K562 (cell line): ENCODE data around the gene CERS5. TPM values are rescaled to one million over a fixed set of nuclear protein-coding genes. Genes with fewer than 3 reads are reported as not detected.

Experiments
- BMI1 ChIP-seq: fragments of 150-350 bp; IDR thresholded peaks from 2 replicates; pipeline ENCODE4 v1.6.1; 2014; ENCODE audit warnings: low read length
- BRF1 ChIP-seq: IDR thresholded peaks from 3 replicates; pipeline ENCODE4 v1.6.1; 2011; ENCODE audit warnings: borderline replicate concordance, mild to moderate bottlenecking; ENCODE audit not compliant: insufficient read length; ENCODE audit errors: extremely low read depth
- CCNT2 ChIP-seq: IDR thresholded peaks from 2 replicates; pipeline ENCODE4 v1.6.1; 2011; ENCODE audit warnings: borderline replicate concordance, low read depth, mild to moderate bottlenecking, moderate library complexity, mixed read lengths, low read length; ENCODE audit not compliant: insufficient read length; ENCODE audit errors: extremely low read depth
- CHD2 ChIP-seq: IDR thresholded peaks from 2 replicates; pipeline ENCODE4 v1.6.1; 2011; ENCODE audit warnings: low read depth, low read length
- CHD4 ChIP-seq: fragments of 200-600 bp; sonication (generic); IDR thresholded peaks from 3 replicates; pipeline ENCODE4 v1.6.1; 2012; ENCODE audit warnings: low read depth, mild to moderate bottlenecking, mixed read lengths, low read length, inconsistent platforms; ENCODE audit not compliant: insufficient read depth, insufficient replicate concordance, poor library complexity, severe bottlenecking
- DACH1 ChIP-seq: fragments of 450-650 bp; IDR thresholded peaks from 2 replicates; pipeline ENCODE4 v1.6.1; 2018; ENCODE audit not compliant: partially characterized antibody
- EP400 ChIP-seq: fragments of 450-650 bp; IDR thresholded peaks from 2 replicates; pipeline ENCODE4 v1.6.1; 2017; ENCODE audit warnings: antibody characterized with exemption, mild to moderate bottlenecking, moderate library complexity
- EWSR1 ChIP-seq: fragments of 450-650 bp; IDR thresholded peaks from 2 replicates; pipeline ENCODE4 v1.6.1; 2018; ENCODE audit warnings: borderline replicate concordance, mild to moderate bottlenecking, low read depth, moderate library complexity; ENCODE audit not compliant: partially characterized antibody
- GABPA ChIP-seq: fragments of 200-800 bp; sonication (Bioruptor generic); conservative IDR thresholded peaks from 2 replicates; pipeline ENCODE4 v1.6.1; 2016; ENCODE audit warnings: low read depth, missing genetic modification characterization, missing compliant biosample characterization
- HBP1 ChIP-seq: fragments of 450-650 bp; formaldehyde crosslinking; IDR thresholded peaks from 2 replicates; pipeline ENCODE4 v1.4.0; 2022; ENCODE audit warnings: missing genetic modification characterization
- KLF1 ChIP-seq: fragments of 450-650 bp; IDR thresholded peaks from 2 replicates; pipeline ENCODE4 v1.6.1; 2016; ENCODE audit warnings: missing genetic modification characterization, missing compliant biosample characterization
- MIER1 ChIP-seq: fragments of 450-650 bp; IDR thresholded peaks from 2 replicates; pipeline ENCODE4 v1.6.1; 2016; ENCODE audit warnings: antibody characterized with exemption, mild to moderate bottlenecking, low read depth
- MYNN ChIP-seq, 2 experiments: sonication (generic); formaldehyde crosslinking in 1 of 2; IDR thresholded peaks; 2 replicates each; pipeline versions ENCODE4 v1.5.0 to v1.6.1; 2016 to 2020; ENCODE audit warnings: antibody characterized with exemption in 1 of 2, missing genetic modification reagents in 1 of 2
- NRF1 ChIP-seq, 2 experiments: fragments of 450-650 bp; IDR thresholded peaks in 1 of 2; conservative IDR thresholded peaks in 1 of 2; 2 replicates each; pipeline ENCODE4 v1.6.1; 2014; ENCODE audit warnings: mild to moderate bottlenecking in 2 of 2
- PTRF ChIP-seq: fragments of 450-650 bp; IDR thresholded peaks from 2 replicates; pipeline ENCODE4 v1.6.1; 2016; ENCODE audit warnings: mild to moderate bottlenecking, missing genetic modification characterization, missing compliant biosample characterization
- RUNX1 ChIP-seq: sonication (generic); IDR thresholded peaks from 2 replicates; pipeline ENCODE4 v1.6.1; 2016; ENCODE audit warnings: antibody characterized with exemption, low read depth
- SMC3 ChIP-seq: conservative IDR thresholded peaks from 2 replicates; pipeline ENCODE4 v1.6.1; 2011; ENCODE audit warnings: low read depth, low read length, improper control_type of control experiment; ENCODE audit not compliant: insufficient read depth
- SREBF1 ChIP-seq: fragments of 150-350 bp; IDR thresholded peaks from 2 replicates; pipeline ENCODE4 v1.6.1; 2014; ENCODE audit warnings: antibody characterized with exemption, low read depth, low read length, borderline replicate concordance
- SRF ChIP-seq, 2 experiments: fragments of 250-450, 450-650 bp in 1 of 2; sonication (Bioruptor Pico) in 1 of 2; sonication (generic) in 1 of 2; formaldehyde crosslinking; IDR thresholded peaks; 2 replicates each; pipeline versions ENCODE4 v1.5.0 to v1.5.1; 2020 to 2022; ENCODE audit warnings: mild to moderate bottlenecking in 1 of 2, missing genetic modification reagents in 1 of 2
- SUPT5H ChIP-seq: fragments of 450-650 bp; IDR thresholded peaks from 2 replicates; pipeline ENCODE4 v1.6.1; 2016
- TAF7 ChIP-seq: fragments of 450-650 bp; IDR thresholded peaks from 2 replicates; pipeline ENCODE4 v1.6.1; 2016; ENCODE audit warnings: missing genetic modification characterization, missing compliant biosample characterization
- TCF15 ChIP-seq: fragments of 250-450 bp; sonication (Bioruptor Pico); IDR thresholded peaks from 2 replicates; pipeline ENCODE4 v1.8.0; 2022; ENCODE audit warnings: moderate library complexity, mild to moderate bottlenecking, inconsistent platforms
- TCFL5 ChIP-seq: fragments of 250-450 bp; sonication (Bioruptor Pico); conservative IDR thresholded peaks from 2 replicates; pipeline ENCODE4 v1.6.1; 2021; ENCODE audit warnings: mild to moderate bottlenecking, moderate library complexity, matching md5 sums
- YY1 ChIP-seq, 3 experiments: IDR thresholded peaks; 2 replicates each; pipeline ENCODE4 v1.6.1; 2011; ENCODE audit warnings: low read length in 2 of 3, mild to moderate bottlenecking in 2 of 3, moderate library complexity in 2 of 3, borderline replicate concordance in 1 of 3, control low read depth in 1 of 3, low read depth in 1 of 3; ENCODE audit not compliant: insufficient read depth in 3 of 3, insufficient replicate concordance in 2 of 3, control insufficient read depth in 1 of 3, insufficient read length in 1 of 3; ENCODE audit errors: extremely low read depth in 1 of 3
- ZNF23 ChIP-seq: fragments of 250-450 bp; sonication (Bioruptor Pico); IDR thresholded peaks from 2 replicates; pipeline ENCODE4 v1.4.0; 2020; ENCODE audit warnings: mild to moderate bottlenecking
- polyA plus RNA-seq, 8 experiments: library from polyadenylated mRNA; depleted of rRNA in 4 of 8; stranded (reverse) in 5 of 8; unstranded in 3 of 8; fragments of >200 nt; fragmentation: Nextera tagmentation in 2 of 8; fragmentation: Illumina TruSeq in 1 of 8; extraction: Ambion mirVana in 2 of 8; extraction: Trizol in 1 of 8; gene quantifications; 2 replicates each; pipeline versions ENCODE4 v1.2.1 to v1.2.3, GENCODE V29; 2011 to 2014; ENCODE audit warnings: inconsistent platforms in 1 of 8, missing spikeins in 1 of 8
- total RNA-seq, 7 experiments: library from RNA; depleted of rRNA in 6 of 7; stranded (reverse); fragments of >200 nt in 6 of 7; fragmentation: Illumina TruSeq in 2 of 7; extraction: Trizol in 2 of 7; gene quantifications; 2 replicates each; pipeline versions ENCODE4 v1.2.1 to v1.2.3, GENCODE V29; 2011 to 2021; ENCODE audit warnings: low replicate concordance in 1 of 7
- TF ChIP-seq, protein P1 (sequence below): fragments of 450-650 bp; formaldehyde crosslinking; IDR thresholded peaks from 2 replicates; pipeline ENCODE4 v1.4.0; 2022; ENCODE audit warnings: mild to moderate bottlenecking, moderate library complexity

CERS5 gene
- total and polyA plus RNA-seq, 9 of the 15 experiments (the other 6 are each of a cell fraction or from before 2014, with no cell fraction given), result 6.1 to 47.5 (median 17.8) TPM

DNA sequence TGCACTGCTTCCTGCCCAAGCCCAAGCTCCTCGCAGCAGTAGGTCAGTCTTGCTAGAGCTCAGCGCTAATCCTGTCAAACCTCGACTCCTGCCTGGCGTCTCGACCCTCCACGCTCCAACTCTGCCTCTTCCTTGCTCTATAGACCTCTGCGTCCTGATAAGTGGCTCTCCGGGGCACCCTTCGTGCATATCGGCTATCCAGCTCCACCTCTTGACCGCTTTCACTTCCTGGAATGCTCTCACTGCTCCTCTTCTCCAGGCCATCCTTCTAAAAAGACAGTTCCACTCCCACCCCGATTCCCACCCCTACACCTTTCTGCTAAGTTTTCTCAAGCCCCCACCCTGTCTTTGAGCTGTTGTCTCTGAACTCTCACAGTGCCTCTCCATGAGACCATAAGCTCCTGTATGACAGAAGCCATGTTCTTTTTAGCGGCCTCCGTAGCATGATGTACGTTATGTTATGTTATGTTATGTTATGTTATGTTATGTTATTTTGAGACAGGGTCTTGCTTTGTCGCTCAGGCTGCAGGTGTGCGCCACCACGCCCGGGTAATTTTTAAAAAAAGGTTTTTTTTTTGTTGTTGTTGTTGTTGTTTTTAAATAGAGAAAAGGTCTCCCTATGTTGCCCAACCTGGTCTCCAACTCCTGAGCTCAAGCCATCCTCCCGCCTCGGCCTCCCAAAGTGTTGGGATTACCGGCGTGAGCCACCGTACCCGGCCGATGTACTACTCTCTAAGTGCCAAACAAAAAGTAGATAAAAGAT lies 54.5 kb downstream of the CERS5 start (continued):
- TF ChIP-seq EP400 (0 out of 2 replicates have a peak, but pooled peaks have one; percentile 11), CHD2 (no peak), PTRF (tag) (no peak), BRF1 (no peak), TCFL5 (no peak), SUPT5H (no peak; the same call in 1 of the 2 replicates), CHD4 (no peak), YY1 (IDR thresholded peaks at IDR 0.05; ENCODE audit: borderline replicate concordance in 1 of 3, control insufficient read depth in 1 of 3, extremely low read depth in 1 of 3, insufficient read depth in 3 of 3, insufficient read length in 1 of 3, insufficient replicate concordance in 2 of 3, low read depth in 1 of 3, low read length in 2 of 3) (peak in 1 of 3 experiments; percentile 27), DACH1 (no peak), EWSR1 (no peak), HBP1 (CRISPR knock-in tag) (no peak), MIER1 (no peak), SREBF1 (no peak), RUNX1 (no peak), NRF1 (conservative IDR thresholded peaks at IDR 0.05 in 1 of 2, IDR thresholded peaks at IDR 0.05 in 1 of 2) (no peak), ZNF23 (no peak), TCF15 (CRISPR knock-in tag) (no peak), SRF (CRISPR knock-in tag; IDR thresholded peaks at IDR 0.05) (no peak), GABPA (tag) (no peak), SMC3 (no peak), CCNT2 (no peak), BMI1 (no peak), KLF1 (tag) (no peak), MYNN (IDR thresholded peaks at IDR 0.05) (no peak), MYNN (CRISPR knock-in tag; IDR thresholded peaks at IDR 0.05) (no peak), TAF7 (no peak)
- TF ChIP-seq, protein P1, sequence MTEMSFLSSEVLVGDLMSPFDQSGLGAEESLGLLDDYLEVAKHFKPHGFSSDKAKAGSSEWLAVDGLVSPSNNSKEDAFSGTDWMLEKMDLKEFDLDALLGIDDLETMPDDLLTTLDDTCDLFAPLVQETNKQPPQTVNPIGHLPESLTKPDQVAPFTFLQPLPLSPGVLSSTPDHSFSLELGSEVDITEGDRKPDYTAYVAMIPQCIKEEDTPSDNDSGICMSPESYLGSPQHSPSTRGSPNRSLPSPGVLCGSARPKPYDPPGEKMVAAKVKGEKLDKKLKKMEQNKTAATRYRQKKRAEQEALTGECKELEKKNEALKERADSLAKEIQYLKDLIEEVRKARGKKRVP (CRISPR knock-in tag), result no peak
